IgD-negative memory B cell (primary cell): ENCODE results near the gene ATXN1. TPM values are rescaled to one million over a fixed set of nuclear protein-coding genes. Genes with fewer than 3 reads are reported as not detected.

Experiments used
- H3K27ac Mint-ChIP-seq, 3 donors: one replicate each; pipeline ENCODE4 v1.8.0; 2020 to 2022; ENCODE audit warnings: mild to moderate bottlenecking in 3 of 3, mixed read lengths in 3 of 3, moderate library complexity in 1 of 3
- H3K27me3 Mint-ChIP-seq: one replicate; pipeline ENCODE4 v1.8.0; 2021; ENCODE audit warnings: mixed read lengths
- H3K36me3 Mint-ChIP-seq: one replicate; pipeline ENCODE4 v1.8.0; 2020; ENCODE audit warnings: mild to moderate bottlenecking, mixed read lengths
- H3K4me1 Mint-ChIP-seq, 3 donors: one replicate each; pipeline ENCODE4 v1.8.0; 2020 to 2022; ENCODE audit warnings: mixed read lengths in 3 of 3, mild to moderate bottlenecking in 1 of 3
- H3K4me3 Mint-ChIP-seq, 4 donors: one replicate each; pipeline ENCODE4 v1.8.0; 2020 to 2022; ENCODE audit warnings: mild to moderate bottlenecking in 4 of 4, mixed read lengths in 4 of 4, moderate library complexity in 3 of 4
- H3K9me3 Mint-ChIP-seq, 3 donors: one replicate each; pipeline ENCODE4 v1.8.0; 2020 to 2021; ENCODE audit warnings: mixed read lengths in 3 of 3, mild to moderate bottlenecking in 1 of 3
- polyA plus RNA-seq: library from polyadenylated mRNA; unstranded; fragments of 300-500 nt; fragmentation: Illumina TruSeq; gene quantifications from one replicate; pipeline ENCODE4 v1.2.3, GENCODE V29; 2021

Gene ATXN1
- polyA plus RNA-seq, 1 donor from 2014 or later, result 5.0 TPM

DNA sequence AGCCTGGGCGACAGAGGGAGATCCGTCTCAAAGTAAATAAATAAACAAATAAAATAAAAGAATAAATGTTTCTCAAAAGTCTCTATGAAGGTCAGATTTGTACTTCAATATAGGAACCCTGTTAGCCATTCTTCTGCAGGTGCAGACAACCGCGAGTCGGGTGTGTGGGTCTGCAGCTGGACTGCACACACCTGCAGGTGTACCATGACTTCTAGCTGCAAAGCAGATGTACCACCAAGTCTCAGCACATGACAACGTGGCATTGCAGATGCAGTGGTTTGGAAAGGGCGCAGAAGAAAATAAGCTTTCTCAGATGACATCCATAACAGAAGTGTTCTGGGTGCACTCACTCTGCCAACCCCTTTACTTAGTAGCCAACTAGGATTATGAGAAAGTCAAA, 239.7 kb downstream of the ATXN1 start:
- H3K4me3 Mint-ChIP-seq, result no peak overlapping the region
- peaks cover 11% of the 10 kb centered on the region for H3K36me3 Mint-ChIP-seq
- peaks cover 1 to 20% (median 14%) of the 10 kb centered on the region in 3 donors for H3K4me1 Mint-ChIP-seq
- no peak overlapping the region for H3K27ac Mint-ChIP-seq
- no peaks in the 10 kb centered on the region for H3K27me3 Mint-ChIP-seq
- peaks cover 0 to 6% (median 0%) of the 10 kb centered on the region in 3 donors for H3K9me3 Mint-ChIP-seq

DNA sequence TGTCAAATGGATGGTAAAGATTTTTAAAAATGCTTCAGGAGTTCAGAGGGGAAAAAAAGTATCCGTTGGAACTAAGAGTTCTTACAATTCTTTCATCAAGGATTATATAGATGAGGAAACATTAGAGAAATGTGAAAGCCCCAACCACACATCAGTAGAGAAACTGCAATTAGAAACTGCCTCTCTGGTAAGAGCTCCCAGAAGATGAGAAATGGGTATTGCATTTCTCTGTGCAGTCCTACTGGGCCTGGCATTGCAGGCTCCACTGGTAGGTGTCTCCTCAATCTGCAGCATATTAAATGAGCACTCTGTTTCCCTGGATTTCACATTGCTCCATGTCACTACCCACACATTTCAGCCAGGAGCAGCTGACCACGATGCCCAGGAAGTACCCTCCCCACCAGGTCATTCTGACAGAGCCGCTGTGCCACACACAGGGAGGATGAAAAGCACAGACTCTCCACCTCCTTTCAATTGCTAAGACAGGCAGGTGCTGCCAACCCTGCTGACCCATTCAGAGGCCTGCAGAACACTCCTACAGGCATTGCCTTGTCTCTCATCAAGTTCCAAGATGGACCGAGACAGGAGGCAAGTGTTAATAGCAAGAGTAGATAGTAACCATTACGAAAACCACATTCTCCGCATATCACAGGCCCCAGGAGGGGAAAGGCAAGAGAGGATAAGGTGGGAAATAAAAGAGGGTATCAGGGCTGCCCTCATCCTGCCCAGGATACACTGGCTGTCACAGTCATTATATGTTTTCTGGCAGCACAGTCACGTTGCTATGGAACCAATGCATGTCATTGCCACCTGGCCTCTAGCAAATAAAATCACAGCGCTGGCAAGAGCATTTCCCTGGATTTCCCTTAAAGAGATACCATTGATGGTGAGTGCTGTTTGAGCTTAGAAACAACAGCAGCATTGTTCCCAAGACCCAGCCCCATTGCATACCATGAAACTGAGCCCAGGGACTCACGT, 241.7 kb downstream of the ATXN1 start:
- H3K4me3 Mint-ChIP-seq, result peak overlapping the region in 1 of 4 donors; percentile 73
- H3K27ac Mint-ChIP-seq, result no peak overlapping the region
- H3K9me3 Mint-ChIP-seq, result peaks cover 0 to 2% (median 0%) of the 10 kb centered on the region in 3 donors
- peaks cover 4 to 20% (median 14%) of the 10 kb centered on the region in 3 donors for H3K4me1 Mint-ChIP-seq
- H3K27me3 Mint-ChIP-seq, result no peaks in the 10 kb centered on the region
- peaks cover 8% of the 10 kb centered on the region for H3K36me3 Mint-ChIP-seq

DNA sequence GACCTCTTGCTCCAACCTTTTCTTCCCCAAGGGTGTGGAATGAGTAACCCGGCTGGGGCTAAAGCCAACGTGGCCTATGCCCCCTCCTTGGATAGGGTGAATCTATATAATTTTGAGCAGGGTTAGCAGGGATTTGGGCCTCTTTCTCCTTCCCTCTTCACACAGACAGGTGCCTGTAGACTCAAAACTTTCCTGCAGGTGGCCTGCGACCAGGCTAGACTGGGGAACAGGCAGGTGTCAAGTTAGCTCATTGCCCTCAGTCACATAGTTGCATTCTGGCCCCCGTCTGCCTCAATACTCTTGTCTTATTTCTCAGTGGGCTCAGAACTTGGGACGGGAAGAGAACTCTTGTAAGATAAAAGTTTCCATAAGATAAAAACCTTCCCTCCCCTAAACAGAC, 243.0 kb downstream of the ATXN1 start:
- Mint-ChIP-seq H3K27ac (no peak overlapping the region), H3K4me1 (peaks cover 12 to 29% (median 15%) of the 10 kb centered on the region in 3 donors), H3K4me3 (no peak overlapping the region), H3K36me3 (peaks cover 7% of the 10 kb centered on the region), H3K27me3 (no peaks in the 10 kb centered on the region), H3K9me3 (peaks cover 0 to 2% (median 0%) of the 10 kb centered on the region in 3 donors)

DNA sequence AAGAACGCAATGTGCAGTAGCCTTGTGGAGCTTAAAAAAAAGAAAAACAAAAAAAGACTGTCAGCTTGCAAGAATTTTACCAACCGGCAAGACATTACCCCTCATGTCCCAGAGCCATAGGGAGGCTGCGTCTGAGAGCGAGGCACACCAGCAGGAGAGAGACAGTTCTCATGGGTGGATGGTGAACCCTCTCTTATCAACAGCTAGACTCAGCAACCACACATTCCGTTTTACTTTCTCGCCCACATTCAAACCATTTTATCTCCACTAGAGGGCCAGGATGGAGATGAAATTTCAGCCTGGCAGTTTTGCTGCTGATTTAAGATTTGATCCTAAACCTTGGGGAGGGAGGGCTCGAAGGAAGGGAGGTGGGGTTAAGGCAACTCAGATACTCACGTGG, 247.0 kb downstream of the ATXN1 start:
- Mint-ChIP-seq H3K9me3 (peaks cover 0 to 2% (median 0%) of the 10 kb centered on the region in 3 donors), H3K27me3 (no peaks in the 10 kb centered on the region), H3K4me3 (peak overlapping the region in 1 of 4 donors; percentile 33), H3K27ac (peak overlapping the region in 2 of 3 donors; percentile 24 to 59), H3K36me3 (no peaks in the 10 kb centered on the region), H3K4me1 (peaks cover 31 to 47% (median 35%) of the 10 kb centered on the region in 3 donors)

DNA sequence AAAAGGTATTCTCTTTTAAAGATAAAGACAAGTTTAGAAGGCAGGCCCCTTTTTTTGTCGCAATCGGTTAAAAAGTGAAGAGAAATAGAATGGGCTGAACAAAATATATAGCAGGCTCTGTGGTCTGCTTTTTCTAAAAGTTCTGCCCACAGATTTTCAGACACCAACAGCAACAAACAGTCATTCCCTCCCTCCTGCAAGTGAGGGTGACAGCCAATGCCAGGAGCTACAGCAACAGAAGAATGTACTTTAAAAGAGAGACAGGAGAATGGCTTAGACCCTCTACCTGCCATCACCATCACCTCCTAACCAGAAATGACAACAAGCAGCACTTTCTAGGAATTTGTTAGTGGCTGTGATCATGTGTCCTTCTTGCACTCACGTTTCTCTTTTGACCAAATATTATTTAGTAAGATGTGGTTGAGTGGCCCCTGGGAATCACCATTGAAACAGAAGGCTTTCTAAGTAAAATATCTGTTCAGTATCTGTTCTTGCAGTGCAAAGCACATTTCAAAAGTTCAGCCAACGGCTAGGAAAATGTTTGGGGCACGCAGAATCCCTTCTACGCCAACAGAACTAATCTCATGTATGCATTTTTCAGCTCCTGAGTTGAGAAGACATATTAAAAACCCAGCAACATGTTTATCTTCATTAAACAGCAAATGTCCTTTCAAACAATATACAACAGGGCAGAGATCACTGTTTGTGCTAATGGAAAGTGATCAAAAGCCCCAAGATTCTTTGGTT, 248.5 kb downstream of the ATXN1 start:
- Mint-ChIP-seq H3K9me3 (no peaks in the 10 kb centered on the region), H3K4me3 (peak overlapping the region in 2 of 4 donors; percentile 39 to 72), H3K36me3 (no peaks in the 10 kb centered on the region), H3K4me1 (peaks cover 28 to 44% (median 31%) of the 10 kb centered on the region in 3 donors), H3K27me3 (no peaks in the 10 kb centered on the region), H3K27ac (peak overlapping the region in 2 of 3 donors; percentile 57 to 92)

DNA sequence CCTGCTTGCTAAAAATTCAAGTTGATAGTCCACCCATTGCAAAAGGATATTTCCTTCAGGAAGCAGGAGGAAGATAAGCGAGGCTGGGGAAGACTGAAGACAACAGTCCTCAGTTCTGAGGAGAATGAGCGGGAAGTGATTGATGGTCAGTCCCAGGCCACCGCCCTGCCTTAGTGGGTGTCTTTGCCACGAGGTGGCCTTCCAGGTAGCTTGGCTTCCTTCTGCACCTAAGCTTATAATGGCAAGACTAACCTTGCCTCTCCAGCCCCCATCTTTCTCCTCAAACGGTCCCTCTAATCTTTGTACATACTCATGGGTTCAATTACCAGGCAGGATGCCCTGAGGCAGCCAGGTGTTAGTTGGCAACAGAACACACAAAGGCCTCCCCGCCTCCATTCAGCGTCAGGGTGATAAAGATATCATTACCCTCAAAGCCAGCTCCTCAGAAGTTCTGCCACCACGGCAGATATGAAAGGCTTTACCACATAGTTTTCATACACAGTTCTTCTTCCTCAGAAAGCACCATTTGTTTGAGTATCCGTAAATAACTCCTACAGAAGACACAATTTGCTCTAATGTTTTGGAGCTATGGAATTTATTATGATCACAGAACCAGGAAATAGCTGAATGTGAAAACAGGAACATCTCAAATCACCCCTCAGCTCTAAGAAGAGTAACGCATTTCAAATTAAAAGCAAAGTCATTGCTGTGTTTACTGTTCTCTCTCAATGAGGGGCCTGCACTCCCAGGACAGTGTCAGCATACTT, 249.4 kb downstream of the ATXN1 start:
- Mint-ChIP-seq H3K4me3 (peak overlapping the region in 3 of 4 donors; percentile 34 to 75 (median 72)), H3K27ac (peak overlapping the region; percentile 25 to 92 (median 57)), H3K36me3 (no peaks in the 10 kb centered on the region), H3K27me3 (no peaks in the 10 kb centered on the region), H3K4me1 (peaks cover 24 to 41% (median 30%) of the 10 kb centered on the region in 3 donors), H3K9me3 (no peaks in the 10 kb centered on the region)

DNA sequence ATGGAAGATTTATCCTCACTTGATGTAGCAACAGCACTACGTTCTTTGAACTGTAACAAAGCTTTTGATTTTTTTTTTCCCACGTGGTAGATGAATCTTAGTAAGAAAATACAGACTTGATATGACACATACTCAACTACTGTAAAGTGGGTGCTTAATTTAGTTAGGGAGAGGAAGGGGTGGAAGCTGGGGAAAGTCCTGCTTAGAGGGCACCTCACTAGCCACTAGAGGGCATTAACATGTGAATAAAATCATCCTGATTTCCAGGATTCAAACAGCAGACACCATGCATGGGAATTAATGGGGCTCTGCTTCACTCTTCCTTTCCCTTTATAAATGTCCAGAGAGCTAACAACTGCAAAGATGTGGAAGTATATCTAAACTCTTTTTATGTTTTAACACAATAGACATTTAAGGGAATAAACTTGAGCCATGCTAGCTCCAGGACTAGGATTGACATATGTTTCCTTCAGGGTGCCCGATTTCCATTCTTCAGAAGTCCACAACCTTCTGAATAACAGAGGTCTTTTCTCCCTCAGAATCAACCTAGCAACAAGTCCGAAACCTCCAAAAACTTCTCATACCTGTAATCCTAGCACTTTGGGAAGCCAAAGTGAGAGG, 250.1 kb downstream of the ATXN1 start:
- Mint-ChIP-seq H3K4me1 (peaks cover 24 to 41% (median 30%) of the 10 kb centered on the region in 3 donors), H3K36me3 (no peaks in the 10 kb centered on the region), H3K4me3 (no peak overlapping the region), H3K27me3 (no peaks in the 10 kb centered on the region), H3K9me3 (no peaks in the 10 kb centered on the region), H3K27ac (no peak overlapping the region)

DNA sequence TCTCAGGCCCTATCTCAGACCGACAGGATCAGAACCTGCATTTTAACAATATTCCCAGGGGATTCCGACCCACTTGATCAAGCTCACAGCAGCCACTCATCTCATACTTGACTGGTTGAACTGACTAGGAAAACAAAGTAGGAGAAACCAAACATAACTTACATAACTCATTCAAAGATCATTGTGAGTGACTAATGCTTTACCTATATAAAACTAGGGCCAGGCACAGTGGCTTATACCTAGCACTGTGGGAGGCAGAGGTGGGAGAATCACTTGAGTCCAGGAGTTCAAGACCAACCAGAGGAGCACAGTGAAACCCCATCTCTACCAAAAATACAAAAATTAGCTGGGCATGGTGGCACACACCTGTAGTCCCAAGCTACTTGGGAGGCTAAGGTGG, 251.0 kb downstream of the ATXN1 start:
- Mint-ChIP-seq H3K9me3 (no peaks in the 10 kb centered on the region), H3K27me3 (no peaks in the 10 kb centered on the region), H3K36me3 (no peaks in the 10 kb centered on the region), H3K27ac (peak overlapping the region in 1 of 3 donors; percentile 61), H3K4me3 (no peak overlapping the region), H3K4me1 (peaks cover 30 to 49% (median 32%) of the 10 kb centered on the region in 3 donors)

DNA sequence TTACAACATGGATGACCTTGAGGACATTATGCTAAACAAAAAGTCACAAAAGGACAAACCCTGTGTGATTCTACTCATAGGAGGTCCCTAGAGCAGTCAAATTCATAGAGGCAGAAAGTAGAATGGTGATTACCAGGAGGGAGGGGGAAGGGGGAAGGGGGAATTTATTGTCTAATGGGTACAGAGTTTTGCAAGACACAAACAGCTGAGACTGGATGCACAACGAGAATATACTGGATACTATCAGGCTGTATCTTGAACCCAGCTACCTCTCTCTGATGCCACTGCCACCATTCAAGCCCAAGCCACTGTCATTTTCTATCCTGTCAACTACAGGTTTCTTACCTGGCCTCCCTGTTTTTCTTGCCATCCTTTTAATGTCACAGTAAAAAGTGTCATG, 252.3 kb downstream of the ATXN1 start:
- H3K9me3 Mint-ChIP-seq, result no peaks in the 10 kb centered on the region
- H3K4me3 Mint-ChIP-seq, result no peak overlapping the region
- peaks cover 36 to 57% (median 43%) of the 10 kb centered on the region in 3 donors for H3K4me1 Mint-ChIP-seq
- H3K36me3 Mint-ChIP-seq, result peaks cover 3% of the 10 kb centered on the region
- no peak overlapping the region for H3K27ac Mint-ChIP-seq
- no peaks in the 10 kb centered on the region for H3K27me3 Mint-ChIP-seq

DNA sequence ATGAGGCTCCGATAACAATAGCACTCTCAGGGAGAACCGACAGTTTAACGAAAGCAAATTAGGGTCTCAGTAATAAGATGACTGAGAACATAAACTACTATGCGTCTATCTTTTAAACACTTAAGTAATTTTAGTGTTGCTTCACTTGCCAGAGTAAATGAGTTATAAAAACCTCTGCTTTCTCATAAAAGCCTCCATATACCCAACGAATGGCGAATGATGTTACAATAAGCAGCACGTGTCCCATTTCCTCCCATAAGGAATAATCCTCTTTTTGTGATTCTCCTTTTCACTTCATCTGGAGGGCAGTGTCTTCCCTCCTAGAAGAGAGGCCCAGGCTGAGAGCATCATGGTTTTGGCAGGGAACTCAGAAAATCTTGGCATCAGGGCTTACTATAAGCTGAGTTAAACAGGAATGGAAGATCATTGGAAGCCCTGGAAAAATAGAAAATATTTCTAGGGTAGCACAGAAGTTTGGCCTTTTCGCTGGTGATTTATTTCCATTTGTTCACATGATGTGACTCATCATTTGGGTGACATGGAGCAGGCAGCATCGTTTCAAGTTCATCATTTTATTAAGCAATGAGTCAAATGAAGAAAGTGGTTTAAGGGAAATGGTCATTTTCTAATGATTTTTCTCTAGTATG, 255.4 kb downstream of the ATXN1 start:
- Mint-ChIP-seq H3K27me3 (no peaks in the 10 kb centered on the region), H3K9me3 (no peaks in the 10 kb centered on the region), H3K4me1 (peaks cover 20 to 35% (median 21%) of the 10 kb centered on the region in 3 donors), H3K4me3 (peak overlapping the region in 2 of 4 donors; percentile 9 to 21), H3K27ac (peak overlapping the region in 1 of 3 donors; percentile 96), H3K36me3 (peaks cover 3% of the 10 kb centered on the region)

DNA sequence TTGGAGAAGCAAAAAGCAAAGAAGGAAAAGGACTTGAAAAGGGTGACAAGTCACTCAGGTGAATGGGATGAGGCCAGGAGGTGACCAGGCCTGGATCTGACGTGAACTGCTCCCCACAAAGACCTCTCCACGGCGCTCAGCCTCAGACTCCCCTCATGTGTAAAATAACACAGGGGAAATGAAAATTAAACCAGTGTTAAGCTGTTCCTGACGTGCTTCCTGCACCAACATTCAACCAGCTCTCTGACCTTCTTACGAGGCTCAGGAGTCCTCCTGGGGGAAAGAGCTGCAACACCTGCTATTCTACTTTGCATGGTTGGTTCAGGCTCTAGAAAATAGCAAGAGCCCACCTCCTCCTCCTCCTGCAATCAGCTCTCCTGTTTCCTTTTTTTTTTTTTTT, 256.7 kb downstream of the ATXN1 start:
- Mint-ChIP-seq H3K36me3 (peaks cover 6% of the 10 kb centered on the region), H3K9me3 (peaks cover 0 to 6% (median under 1%) of the 10 kb centered on the region in 3 donors), H3K4me3 (peak overlapping the region in 3 of 4 donors; percentile 8 to 87 (median 81)), H3K27me3 (no peaks in the 10 kb centered on the region), H3K27ac (peak overlapping the region; percentile 39 to 96 (median 41)), H3K4me1 (peaks cover 20 to 34% (median 20%) of the 10 kb centered on the region in 3 donors)

DNA sequence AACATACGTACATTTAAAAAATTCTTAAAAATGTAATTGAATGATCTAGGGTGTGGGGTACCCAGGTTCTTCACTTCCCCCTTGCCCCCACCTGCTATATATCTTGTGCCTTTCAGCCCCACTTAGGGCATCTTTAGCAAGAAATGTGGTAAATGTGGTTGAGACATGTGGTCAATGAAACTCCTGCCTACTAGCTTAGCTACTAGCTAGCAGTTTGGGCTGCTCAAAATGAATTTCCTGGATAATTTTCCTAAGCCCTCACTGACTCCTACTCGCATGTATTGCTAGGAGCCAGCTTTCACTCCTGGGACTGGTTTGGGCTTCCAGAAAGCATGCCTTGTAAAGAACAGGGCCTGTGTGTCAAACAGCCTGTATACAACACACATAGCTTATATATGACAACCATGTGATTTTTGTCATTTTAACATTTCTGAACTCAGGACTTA, 257.3 kb downstream of the ATXN1 start:
- peak overlapping the region in 2 of 4 donors; percentile 81 to 87 for H3K4me3 Mint-ChIP-seq
- peak overlapping the region; percentile 3 to 96 (median 23) for H3K27ac Mint-ChIP-seq
- H3K27me3 Mint-ChIP-seq, result no peaks in the 10 kb centered on the region
- peaks cover 6% of the 10 kb centered on the region for H3K36me3 Mint-ChIP-seq
- peaks cover 0 to 9% (median 4%) of the 10 kb centered on the region in 3 donors for H3K9me3 Mint-ChIP-seq
- peaks cover 20 to 34% (median 20%) of the 10 kb centered on the region in 3 donors for H3K4me1 Mint-ChIP-seq

DNA sequence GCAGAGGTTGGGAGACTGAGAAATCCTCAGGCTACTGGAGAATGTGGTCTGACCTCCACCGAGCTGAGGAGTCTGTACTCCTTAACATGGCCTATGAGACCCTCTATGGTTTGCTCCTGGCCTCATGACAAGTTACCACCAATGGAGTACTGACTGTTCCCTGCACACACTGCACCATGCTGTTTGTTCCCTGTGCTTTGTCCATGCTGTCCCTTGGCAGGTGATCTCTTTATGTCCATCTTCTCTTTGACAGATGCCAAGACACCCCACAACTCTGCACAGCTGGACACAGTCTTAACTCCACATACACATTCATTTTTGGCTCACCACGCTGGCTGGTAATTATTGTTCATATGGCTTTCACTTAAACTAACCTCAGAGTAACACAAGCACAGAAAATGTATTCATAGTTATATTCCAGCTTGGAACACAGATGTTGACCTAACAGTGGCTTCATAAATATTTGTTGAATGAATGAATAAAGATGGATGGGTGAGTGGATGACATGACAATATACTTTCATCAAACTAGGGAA, 258.0 kb downstream of the ATXN1 start:
- Mint-ChIP-seq H3K36me3 (peaks cover 6% of the 10 kb centered on the region), H3K27me3 (no peaks in the 10 kb centered on the region), H3K9me3 (peaks cover 0 to 12% (median 4%) of the 10 kb centered on the region in 3 donors), H3K4me1 (peaks cover 20 to 30% (median 23%) of the 10 kb centered on the region in 3 donors), H3K27ac (peak overlapping the region in 1 of 3 donors; percentile 96), H3K4me3 (no peak overlapping the region)
